Breast epithelium (tissue), 3 donors: ENCODE measurements around the gene FAAP20.

ENCODE experiments used
- CTCF ChIP-seq, 3 donors: fragments of 450-650 bp; IDR thresholded peaks; one replicate each; pipeline ENCODE4 v1.5.1; 2016 to 2017; ENCODE audit warnings: antibody characterized with exemption in 3 of 3, mild to moderate bottlenecking in 3 of 3, moderate library complexity in 3 of 3
- POLR2A ChIP-seq: fragments of 450-650 bp; IDR thresholded peaks from one replicate; pipeline ENCODE4 v1.6.1; 2016; ENCODE audit warnings: antibody characterized with exemption, mild to moderate bottlenecking, moderate library complexity
- POLR2AphosphoS5 ChIP-seq, 3 donors: sonication (generic); formaldehyde crosslinking; IDR thresholded peaks; one replicate each; pipeline ENCODE4 v1.6.1; 2017; ENCODE audit warnings: antibody characterized with exemption in 3 of 3

GRCh38 chr1:2210084-2210653 lies 15.6 kb upstream of the FAAP20 start:
- TF ChIP-seq POLR2A: no peak
- no peak for TF ChIP-seq CTCF (IDR thresholded peaks at IDR 0.05)
- TF ChIP-seq POLR2AphosphoS5 (IDR thresholded peaks at IDR 0.05): no peak
